Testis (tissue), 5 donors: ENCODE data around the gene SCNM1. TPM values are rescaled to one million over a fixed set of nuclear protein-coding genes. Genes with fewer than 3 reads are reported as not detected.

Experiments
- DNase-seq: peaks from one replicate; pipeline ENCODE4 v3.0.0-alpha.2; 2019
- H3K27ac ChIP-seq, 2 donors: fragments of 200-600 bp; sonication (generic); one replicate each; pipeline ENCODE4 v1.5.1; 2019
- H3K27me3 ChIP-seq: fragments of 200-600 bp; sonication (generic); one replicate; pipeline ENCODE4 v1.5.1; 2019
- H3K36me3 ChIP-seq: fragments of 200-600 bp; sonication (generic); one replicate; pipeline ENCODE4 v1.5.1; 2017; ENCODE audit warnings: low read depth; ENCODE audit errors: missing control alignments
- H3K4me1 ChIP-seq: fragments of 200-600 bp; sonication (generic); one replicate; pipeline ENCODE4 v1.5.1; 2019
- H3K4me3 ChIP-seq, 2 donors: fragments of 200-600 bp; sonication (generic); one replicate each; pipeline ENCODE4 v1.5.1; 2017 to 2019
- H3K9me3 ChIP-seq: fragments of 200-600 bp; sonication (generic); one replicate; pipeline ENCODE4 v1.5.1; 2017
- CTCF ChIP-seq, 3 experiments: fragments of 450-650 bp in 2 of 3; fragments of 200-600 bp in 1 of 3; sonication (generic) in 1 of 3; IDR thresholded peaks; one replicate each; pipeline ENCODE4 v1.5.1; 2016 to 2019; ENCODE audit warnings: antibody characterized with exemption in 3 of 3, mild to moderate bottlenecking in 2 of 3, moderate library complexity in 1 of 3
- POLR2A ChIP-seq: fragments of 450-650 bp; IDR thresholded peaks from one replicate; pipeline ENCODE4 v1.6.1; 2017; ENCODE audit warnings: antibody characterized with exemption, mild to moderate bottlenecking, moderate library complexity
- whole genome bisulfite sequencing, 2 donors: methylation state at CpG; one replicate each; pipeline ENCODE4 v1.1.5; 2018; 5-methylcytosine and 5-hydroxymethylcytosine counted together
- intact Hi-C: fragments of 100-400 bp; cut with DNase I; formaldehyde crosslinking; loops from one replicate; pipeline ENCODE4 v1.15.1; 2023; ENCODE audit warnings: low total_unique reads
- long read RNA-seq, 2 donors: transcript quantifications; one replicate each; lab custom pipeline, GENCODE V29; 2026
- polyA plus RNA-seq: library from polyadenylated mRNA; stranded (reverse); fragments of 350-450 nt; fragmentation: Illumina TruSeq; extraction: RNeasy Lipid Tissue Mini Kit (QIAGEN cat#74804); gene quantifications from one replicate; pipeline ENCODE4 v1.2.3, GENCODE V29; 2014; ENCODE audit warnings: low read depth, low replicate concordance; ENCODE audit not compliant: insufficient read depth
- total RNA-seq, 2 donors: library from RNA; depleted of rRNA; stranded (reverse); fragments of >200 nt; gene quantifications; one replicate each; pipeline ENCODE4 v1.2.3, GENCODE V29; 2016

SCNM1 gene
- 10 to 100 TPM; 27.5 to 31.7 TPM for total RNA-seq
- polyA plus RNA-seq: 46.0 TPM
- long read RNA-seq, donor 1, transcript SCNM1-202 (7 exons, 2,016 nt): major isoform, 14 of 81 reads
- long read RNA-seq, donor 1, partial matches to known transcripts: 56 of 81 reads
- long read RNA-seq, donor 1, other reads (novel, unspliced or antisense): 0 of 81 reads
- long read RNA-seq, donor 2, transcript SCNM1-202 (7 exons, 2,016 nt): major isoform, 8 of 17 reads
- long read RNA-seq, donor 2, partial matches to known transcripts: 0 of 17 reads
- long read RNA-seq, donor 2, other reads (novel, unspliced or antisense): 0 of 17 reads

- Histone ChIP-seq H3K9me3 (no peaks in the 10 kb centered on the region), H3K4me1 (peaks cover 15% of the 10 kb centered on the region), H3K27ac (peak within 1 kb of the TSS; percentile 66 to 81), H3K4me3 (peak within 1 kb of the TSS; percentile 67 to 88), H3K27me3 (no peaks in the 10 kb centered on the region), H3K36me3 (no peaks in the 10 kb centered on the region)
- DNase-seq: peak; percentile 98
- intact Hi-C loops: no loop called here
- peak in 2 of 3 experiments; percentile 67 to 72 for TF ChIP-seq CTCF (IDR thresholded peaks at IDR 0.05)
- TF ChIP-seq POLR2A: no peak
- 0 to 1% methylated on average over 34 to 38 of the region's 38 CpGs for WGBS, 2 donors
Observed at GRCh38 chr1:151165738-151166504, at the start of gene SCNM1, which contains the start of gene LYSMD1. SCNM1 (plus strand) TSS chr1:151166144; CDS start chr1:151166153, 9 bp downstream. LYSMD1 (minus strand) TSS chr1:151165902; CDS start chr1:151165258, 644 bp downstream.

DNA sequence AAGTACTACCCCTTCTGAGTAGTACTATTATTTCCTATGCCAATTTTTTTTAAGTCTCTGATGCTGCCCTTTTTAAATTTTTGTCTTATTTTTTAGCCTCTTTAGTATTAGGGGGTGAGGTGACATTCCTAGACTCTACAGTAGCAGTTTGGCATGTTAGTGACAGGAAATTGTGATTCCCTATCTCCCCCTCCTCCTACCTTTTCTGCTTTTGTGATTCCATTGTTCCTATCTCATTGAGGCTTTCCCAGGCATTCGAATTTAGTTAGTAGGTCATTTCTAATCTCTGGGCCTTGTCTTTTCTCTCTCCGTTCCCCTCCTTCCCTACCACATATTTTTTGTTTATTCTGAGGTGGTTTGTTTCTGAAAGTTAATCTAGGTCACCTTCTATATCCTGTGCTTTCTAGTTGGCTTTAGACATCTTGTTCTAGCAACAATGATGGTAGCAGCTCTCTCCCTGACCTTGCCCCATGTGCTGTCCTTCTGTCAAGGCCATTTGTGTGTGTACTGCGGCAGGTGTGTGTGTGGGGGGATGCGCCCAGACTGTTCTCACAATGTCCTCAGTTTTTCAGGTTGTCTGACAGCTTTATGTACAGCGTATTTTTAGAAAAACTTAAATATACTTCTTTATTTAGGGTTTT lies 41.1 kb upstream of the SCNM1 start:
- intact Hi-C loops: no loop called here
- WGBS, 2 donors: 47 to 52% methylated on average over 5 of the region's 5 CpGs

DNA sequence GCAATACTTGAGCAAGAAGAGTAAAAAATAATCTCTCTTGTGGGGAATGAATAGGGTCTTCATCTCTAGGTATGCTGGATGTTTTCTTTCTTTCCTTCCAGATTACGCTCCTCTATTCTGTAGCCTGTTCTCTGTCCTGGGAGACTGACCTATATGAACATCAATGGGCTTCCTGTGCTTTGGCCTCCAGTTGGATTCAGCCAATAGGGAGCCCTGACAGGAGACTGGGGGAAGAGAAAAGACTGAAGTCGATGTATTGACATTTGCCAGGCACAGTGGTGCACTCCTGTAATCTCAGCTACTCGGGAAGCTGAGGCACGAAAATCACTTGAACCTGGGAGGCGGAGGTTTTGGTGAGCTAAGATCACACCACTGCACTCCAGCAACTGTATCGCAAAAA lies 37.1 kb upstream of the SCNM1 start:
- no peak for DNase-seq
- H3K4me1 ChIP-seq: peaks cover 31% of the 10 kb centered on the region
- H3K4me3 ChIP-seq: no peak overlapping the region
- TF ChIP-seq CTCF (IDR thresholded peaks at IDR 0.05) (no peak), POLR2A (no peak)
- no peaks in the 10 kb centered on the region for H3K27me3 ChIP-seq
- no peaks in the 10 kb centered on the region for H3K9me3 ChIP-seq
- H3K36me3 ChIP-seq: no peaks in the 10 kb centered on the region
- WGBS, 2 donors: 59 to 68% methylated on average over 6 of the region's 6 CpGs
- H3K27ac ChIP-seq: peak overlapping the region in 1 of 2 donors; percentile 19
- intact Hi-C loops: no loop called here

More for the DNA sequence above, 41.1 kb upstream of the SCNM1 start:
- Histone ChIP-seq H3K27me3 (no peaks in the 10 kb centered on the region), H3K36me3 (no peaks in the 10 kb centered on the region), H3K9me3 (no peaks in the 10 kb centered on the region), H3K27ac (no peak overlapping the region), H3K4me3 (no peak overlapping the region), H3K4me1 (peaks cover 3% of the 10 kb centered on the region)
- TF ChIP-seq CTCF (IDR thresholded peaks at IDR 0.05) (no peak), POLR2A (no peak)
- DNase-seq: no peak

DNA sequence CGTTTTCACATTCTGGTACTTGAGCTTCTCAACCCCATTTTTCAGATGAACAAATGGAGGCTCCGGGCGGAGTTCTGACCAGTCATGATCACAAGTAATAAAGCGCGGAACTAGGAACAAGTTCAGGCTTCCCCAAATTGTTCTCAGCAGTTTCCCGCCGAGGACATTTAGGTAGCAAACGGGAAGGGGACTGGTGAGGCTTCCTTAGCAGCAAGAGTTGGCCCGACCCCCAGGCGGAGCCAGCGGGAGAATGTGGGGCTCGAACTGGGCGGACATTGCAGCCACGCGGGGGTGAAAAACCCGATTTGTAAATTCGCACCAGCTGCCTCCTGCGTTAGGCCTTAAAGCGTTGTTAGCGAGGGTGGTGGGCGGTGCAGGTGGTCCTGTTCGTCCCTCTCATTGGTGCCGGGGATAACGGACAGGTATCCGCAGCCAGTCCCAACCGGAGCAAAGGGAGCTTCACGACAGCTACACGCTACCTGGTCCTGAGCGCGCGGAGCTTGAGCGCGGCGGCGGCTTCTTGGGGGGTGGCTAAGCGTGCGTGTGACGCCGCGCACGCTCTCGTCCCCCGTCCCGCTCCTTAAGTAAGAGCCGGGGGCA lies 34.9 kb upstream of the SCNM1 start:
- Histone ChIP-seq H3K27me3 (no peaks in the 10 kb centered on the region), H3K27ac (peak overlapping the region; percentile 71 to 82), H3K4me3 (peak overlapping the region; percentile 42 to 53), H3K4me1 (peaks cover 31% of the 10 kb centered on the region), H3K36me3 (no peaks in the 10 kb centered on the region), H3K9me3 (no peaks in the 10 kb centered on the region)
- intact Hi-C loops: no loop called here
- peak; percentile 93 for DNase-seq
- TF ChIP-seq POLR2A: no peak
- TF ChIP-seq CTCF (IDR thresholded peaks at IDR 0.05): no peak
- WGBS, 2 donors: 11 to 15% methylated on average over 25 to 45 of the region's 45 CpGs
